DOHH2 (cell line): ENCODE results near the gene TFCP2L1.

Experiments used
- H3F3A ChIP-seq: fragments of 200-600 bp; sonication (generic), shearing (Covaris generic); 2 replicates; pipeline ENCODE4 v1.6.0; 2016; ENCODE audit warnings: antibody characterized with exemption, mild to moderate bottlenecking; ENCODE audit not compliant: control insufficient read depth, insufficient read depth
- H3K27ac ChIP-seq: fragments of 200-600 bp; sonication (generic); 2 replicates; pipeline ENCODE4 v1.5.1; 2014; ENCODE audit warnings: low read depth, mild to moderate bottlenecking, low read length, moderate library complexity
- H3K27me3 ChIP-seq: fragments of 200-600 bp; sonication (generic); 2 replicates; pipeline ENCODE4 v1.6.1; 2014; ENCODE audit warnings: mild to moderate bottlenecking, low read length, mixed read lengths; ENCODE audit not compliant: control insufficient read depth
- H3K36me3 ChIP-seq: fragments of 200-600 bp; sonication (generic); 2 replicates; pipeline ENCODE4 v1.6.1; 2014; ENCODE audit warnings: mild to moderate bottlenecking, low read length, moderate library complexity, mixed read lengths; ENCODE audit not compliant: control insufficient read depth
- H3K4me1 ChIP-seq: fragments of 200-600 bp; sonication (generic); 2 replicates; pipeline ENCODE4 v1.6.1; 2014; ENCODE audit warnings: mild to moderate bottlenecking, low read length, mixed read lengths; ENCODE audit not compliant: control insufficient read depth
- H3K4me2 ChIP-seq: fragments of 200-600 bp; sonication (generic); 2 replicates; pipeline ENCODE4 v1.6.0; 2014; ENCODE audit warnings: mild to moderate bottlenecking, low read length, moderate library complexity
- H3K4me3 ChIP-seq: fragments of 200-600 bp; sonication (generic); 2 replicates; pipeline ENCODE4 v1.5.1; 2014; ENCODE audit warnings: mild to moderate bottlenecking, low read length, mixed read lengths
- H3K79me2 ChIP-seq: fragments of 200-600 bp; sonication (generic); 2 replicates; pipeline ENCODE4 v1.6.1; 2014; ENCODE audit warnings: mild to moderate bottlenecking, low read length, mixed read lengths; ENCODE audit not compliant: control insufficient read depth
- H3K9me2 ChIP-seq: fragments of 200-600 bp; sonication (generic); replicated peaks from 2 replicates; pipeline ENCODE4 v1.6.1; 2014; ENCODE audit warnings: mild to moderate bottlenecking, low read length, mixed read lengths; ENCODE audit not compliant: control insufficient read depth
- H3K9me3 ChIP-seq: fragments of 200-600 bp; sonication (generic); 2 replicates; pipeline ENCODE4 v1.6.1; 2014; ENCODE audit warnings: antibody characterized with exemption, low read length, mixed read lengths; ENCODE audit not compliant: control insufficient read depth, insufficient read depth
- H4K20me1 ChIP-seq: fragments of 200-600 bp; sonication (generic); 2 replicates; pipeline ENCODE4 v1.6.0; 2014; ENCODE audit warnings: low read depth, mild to moderate bottlenecking, antibody characterized with exemption, low read length, moderate library complexity; ENCODE audit not compliant: control insufficient read depth, insufficient read depth
- CTCF ChIP-seq: fragments of 200-600 bp; sonication (generic); IDR thresholded peaks from one replicate; pipeline ENCODE4 v1.5.1; 2014; ENCODE audit warnings: antibody characterized with exemption, mild to moderate bottlenecking, low read depth, low read length; ENCODE audit not compliant: poor library complexity, severe bottlenecking
- EZH2phosphoT487 ChIP-seq: fragments of 200-600 bp; sonication (generic); IDR thresholded peaks from 2 replicates; pipeline ENCODE4 v1.6.1; 2017; ENCODE audit warnings: borderline replicate concordance, mild to moderate bottlenecking, antibody characterized with exemption, low read length, moderate library complexity, mixed read lengths

TFCP2L1 gene

GRCh38 chr2:121233486-121234110, 51.4 kb downstream of the TFCP2L1 start:
- Histone ChIP-seq H3F3A (no peaks in the 10 kb centered on the region), H3K27me3 (no peaks in the 10 kb centered on the region), H3K9me2 (no peaks in the 10 kb centered on the region), H3K27ac (no peak overlapping the region), H3K4me2 (no peak overlapping the region), H3K9me3 (no peaks in the 10 kb centered on the region), H3K79me2 (no peaks in the 10 kb centered on the region), H4K20me1 (no peaks in the 10 kb centered on the region), H3K36me3 (no peaks in the 10 kb centered on the region), H3K4me1 (no peaks in the 10 kb centered on the region), H3K4me3 (no peak overlapping the region)
- TF ChIP-seq EZH2phosphoT487 (no peak), CTCF (no peak)

GRCh38 chr2:121232626-121233265, 52.3 kb downstream of the TFCP2L1 start:
- H3F3A ChIP-seq: no peaks in the 10 kb centered on the region
- no peak overlapping the region for H3K4me2 ChIP-seq
- no peaks in the 10 kb centered on the region for H3K79me2 ChIP-seq
- no peaks in the 10 kb centered on the region for H3K4me1 ChIP-seq
- no peaks in the 10 kb centered on the region for H4K20me1 ChIP-seq
- H3K36me3 ChIP-seq: no peaks in the 10 kb centered on the region
- H3K4me3 ChIP-seq: no peak overlapping the region
- TF ChIP-seq EZH2phosphoT487: no peak
- TF ChIP-seq CTCF: no peak
- no peaks in the 10 kb centered on the region for H3K9me3 ChIP-seq
- no peaks in the 10 kb centered on the region for H3K27me3 ChIP-seq
- H3K9me2 ChIP-seq: no peaks in the 10 kb centered on the region
- no peak overlapping the region for H3K27ac ChIP-seq

- Histone ChIP-seq H3K36me3 (no peaks in the 10 kb centered on the region), H3K79me2 (no peaks in the 10 kb centered on the region), H3K9me3 (no peaks in the 10 kb centered on the region), H3K27ac (no peak overlapping the region), H3K27me3 (no peaks in the 10 kb centered on the region), H4K20me1 (no peaks in the 10 kb centered on the region), H3K9me2 (no peaks in the 10 kb centered on the region), H3K4me2 (no peak overlapping the region), H3F3A (no peaks in the 10 kb centered on the region), H3K4me3 (no peak overlapping the region), H3K4me1 (no peaks in the 10 kb centered on the region)
- TF ChIP-seq EZH2phosphoT487: no peak
- TF ChIP-seq CTCF: no peak
Observed at GRCh38 chr2:121231385-121232000, 53.5 kb downstream of the TFCP2L1 start.
